Amniotic epithelial cell (primary cell): Measurements from ENCODE around the gene GAS6.
A peak's percentile ranks its signal among the peaks of the same experiment; 100 is the strongest.

Experiments used
- DNase-seq: peaks from one replicate; pipeline ENCODE4 v3.0.0-alpha.2; 2010; ENCODE audit warnings: low read depth

The GAS6 gene

DNA sequence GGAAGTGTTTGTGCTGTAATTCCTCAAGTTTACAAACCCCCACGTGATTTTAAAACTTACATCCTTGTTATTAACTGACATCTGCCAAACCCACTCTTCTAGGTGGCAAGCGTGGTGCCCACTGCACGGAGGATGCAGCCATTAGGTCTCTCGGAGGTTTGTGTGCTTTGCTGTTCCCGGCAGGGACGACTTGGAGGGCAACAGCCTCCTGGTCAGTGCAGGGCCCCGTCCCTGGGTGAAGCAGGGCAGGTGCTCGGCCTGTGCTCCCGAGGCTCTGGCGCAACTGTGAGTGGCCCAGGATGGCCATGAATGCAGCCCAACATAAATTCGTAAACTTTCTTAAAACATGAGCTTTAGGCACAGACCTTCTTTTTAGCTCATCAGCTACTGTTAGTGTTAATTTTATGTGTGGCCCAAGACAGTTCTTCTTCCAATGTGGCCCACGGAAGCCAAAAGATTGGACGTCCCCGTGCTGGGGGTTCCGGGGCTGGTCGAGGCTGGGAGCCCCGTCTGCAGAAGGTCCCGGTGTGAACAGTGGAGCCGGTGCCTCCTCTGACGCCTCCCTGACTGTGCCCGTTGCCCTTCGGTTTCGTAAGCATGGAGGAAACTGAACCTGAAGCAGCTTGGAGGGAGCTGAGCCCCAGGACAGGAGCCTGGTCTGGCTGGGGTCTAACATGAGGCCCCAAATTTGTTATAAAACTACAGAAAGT, 11.9 kb downstream of the GAS6 start:
- no peak for DNase-seq

- DNase-seq = no peak
Observed at GRCh38 chr13:113851480-113851803, 12.4 kb downstream of the GAS6 start.

DNA sequence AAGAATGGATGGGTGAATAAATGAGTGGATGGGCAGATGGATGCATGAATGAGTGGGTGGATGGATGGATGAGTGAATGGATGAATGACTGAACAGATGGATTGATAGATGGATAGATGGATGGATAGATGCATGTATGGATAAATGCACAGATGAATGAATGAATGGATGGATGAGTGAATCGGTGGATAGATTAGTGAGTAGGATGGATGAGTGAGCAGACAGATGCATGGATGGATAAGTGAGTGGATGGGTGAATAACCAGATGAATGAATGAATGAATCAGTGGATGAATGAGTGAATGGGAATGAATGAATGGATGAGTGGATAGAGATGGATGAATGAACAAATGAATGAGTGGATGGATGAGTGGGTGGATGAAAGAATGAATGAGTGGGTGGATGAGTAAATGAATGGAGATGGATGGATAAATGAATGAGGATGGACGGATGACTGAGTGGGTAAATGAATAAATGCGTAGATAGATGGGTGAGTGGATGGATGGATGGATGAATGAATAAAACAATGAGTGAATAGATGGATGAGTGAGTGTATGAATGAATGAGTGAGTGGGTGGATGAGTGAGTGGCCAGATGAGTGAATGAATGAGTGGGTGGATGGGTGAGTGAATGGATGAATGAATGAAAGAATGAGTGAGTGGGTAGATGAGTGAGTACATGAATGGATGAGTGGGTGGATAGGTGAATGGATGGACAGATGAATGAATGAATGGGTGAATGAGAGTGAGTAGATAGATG, 13.0 kb downstream of the GAS6 start:
- DNase-seq = no peak

DNA sequence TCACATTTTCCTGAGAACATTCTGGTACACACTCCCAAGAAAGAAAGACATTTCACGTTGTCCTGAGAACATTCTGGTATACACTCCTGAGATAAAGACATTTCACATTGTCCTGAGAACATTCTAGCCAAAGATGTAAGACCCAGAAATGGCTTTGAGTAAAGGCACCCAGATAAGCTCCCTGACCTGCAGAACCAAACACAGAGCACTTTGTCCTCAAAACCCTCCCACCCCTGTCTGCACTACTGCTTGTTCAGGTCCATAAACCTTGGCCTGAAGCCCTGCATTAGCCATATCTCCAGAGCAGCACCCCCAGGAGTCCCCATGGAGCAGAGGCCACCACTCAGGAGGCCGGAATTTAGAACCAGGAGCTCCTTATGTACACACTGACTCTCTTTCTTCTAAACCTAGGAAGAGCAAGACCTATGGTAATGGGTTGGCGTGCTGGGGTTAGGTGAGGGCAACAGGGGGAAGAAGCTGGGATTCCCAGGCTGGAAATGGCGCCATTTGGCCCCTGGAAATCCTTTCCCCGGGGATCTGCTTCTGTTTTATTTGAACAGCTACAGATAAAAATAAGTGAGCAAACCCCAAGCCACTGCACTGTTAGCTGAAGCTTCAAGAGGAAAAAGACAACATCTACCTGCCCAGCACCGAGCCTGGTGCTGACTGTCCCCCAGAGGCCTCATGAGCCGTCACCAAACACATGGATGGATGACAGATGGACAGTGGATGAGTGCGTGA, 13.7 kb downstream of the GAS6 start:
- DNase-seq = peak; percentile 53

DNA sequence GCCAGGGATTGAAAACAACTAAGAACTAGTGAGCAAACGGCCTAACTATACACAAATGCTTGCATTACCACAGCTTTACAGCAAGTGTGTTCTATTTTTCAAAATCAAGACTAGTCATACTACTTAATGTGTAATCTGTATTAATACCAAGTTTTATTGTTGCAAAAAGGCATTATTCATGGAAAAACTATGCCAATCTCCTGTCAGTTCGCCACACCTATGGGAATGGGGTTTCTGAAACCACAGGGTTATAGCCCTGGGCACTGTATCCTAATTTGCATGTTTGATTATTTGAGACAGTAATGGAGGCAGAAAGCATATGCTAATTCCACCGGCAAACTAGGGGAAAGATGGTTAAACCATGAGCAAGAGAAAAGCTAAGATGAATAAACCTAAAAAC, 14.3 kb downstream of the GAS6 start:
- DNase-seq = no peak

- DNase-seq = no peak
Observed at GRCh38 chr13:113848431-113849260, 15.2 kb downstream of the GAS6 start.

DNA sequence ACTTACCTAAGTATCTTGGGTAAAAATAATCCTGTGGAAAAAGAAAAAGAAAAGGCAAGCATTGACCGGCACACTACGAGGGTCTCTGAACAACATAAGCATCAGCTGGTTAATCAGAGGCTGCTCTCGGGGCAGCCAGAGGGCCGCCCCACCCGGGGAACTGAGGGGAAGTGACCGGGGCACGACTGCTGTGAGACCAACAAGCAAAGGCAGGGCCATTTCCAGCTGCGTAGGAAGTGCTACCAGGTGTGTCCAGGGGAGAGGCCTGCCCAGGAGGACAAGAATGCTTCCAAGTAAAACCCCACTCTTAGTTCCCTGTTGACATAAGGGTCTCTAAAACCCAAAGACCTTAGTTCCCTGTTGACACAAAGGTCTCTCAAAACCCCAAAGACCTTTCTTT, 15.9 kb downstream of the GAS6 start:
- no peak for DNase-seq

GRCh38 chr13:113846636-113847318, 17.1 kb downstream of the GAS6 start:
- no peak for DNase-seq

GRCh38 chr13:113845723-113846635, 17.9 kb downstream of the GAS6 start:
- no peak for DNase-seq

DNA sequence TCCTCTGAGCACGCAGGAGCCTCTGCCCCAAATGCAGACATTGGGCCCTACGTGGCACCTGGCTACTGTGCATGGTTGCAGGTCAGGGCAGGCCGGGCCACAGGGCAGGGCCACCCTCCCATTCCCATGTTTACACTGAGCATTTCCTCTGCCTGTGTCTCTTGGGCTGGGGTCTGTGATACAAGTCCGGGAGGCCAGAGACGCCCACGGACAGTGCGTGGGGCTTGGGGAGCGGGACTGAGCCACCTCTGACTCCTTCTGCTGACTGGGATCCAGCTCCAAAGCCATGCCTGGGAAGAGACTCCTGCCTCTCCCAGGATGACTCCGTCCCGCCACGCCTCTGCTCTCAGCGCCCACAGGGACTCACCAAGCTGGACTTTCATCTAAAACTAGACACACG, 18.8 kb downstream of the GAS6 start:
- no peak for DNase-seq

- no peak for DNase-seq
Observed at GRCh38 chr13:113843864-113844556, 19.9 kb downstream of the GAS6 start.

DNA sequence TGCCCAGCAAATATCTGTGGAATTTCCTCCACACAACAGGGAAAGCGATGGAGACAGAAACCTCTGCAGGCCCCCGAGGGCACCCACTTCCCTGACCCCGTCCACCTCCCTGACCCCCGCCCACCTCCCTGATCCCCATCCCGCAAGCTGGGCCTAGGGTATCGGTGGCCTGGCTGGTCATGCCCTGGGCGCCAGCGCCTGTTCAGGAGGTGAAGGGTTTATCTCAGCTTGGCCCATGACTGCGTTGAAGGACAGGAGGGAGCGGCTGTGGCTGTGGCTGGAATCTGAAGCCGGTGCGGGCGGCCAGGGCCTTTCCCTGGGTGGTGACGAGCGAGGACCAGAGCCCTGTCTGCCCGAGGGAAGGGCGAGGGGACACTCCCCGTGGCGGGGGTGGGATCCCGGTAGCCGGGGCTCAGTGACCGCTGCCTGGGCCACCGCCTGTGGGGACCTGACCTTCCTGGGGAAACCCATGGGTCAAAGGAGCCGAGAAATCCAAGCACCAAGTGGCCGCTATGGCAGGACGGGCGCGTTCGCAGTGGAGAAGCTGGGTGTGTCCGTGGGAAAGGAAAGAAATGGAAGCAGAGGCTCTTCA, 20.7 kb downstream of the GAS6 start:
- no peak for DNase-seq

DNA sequence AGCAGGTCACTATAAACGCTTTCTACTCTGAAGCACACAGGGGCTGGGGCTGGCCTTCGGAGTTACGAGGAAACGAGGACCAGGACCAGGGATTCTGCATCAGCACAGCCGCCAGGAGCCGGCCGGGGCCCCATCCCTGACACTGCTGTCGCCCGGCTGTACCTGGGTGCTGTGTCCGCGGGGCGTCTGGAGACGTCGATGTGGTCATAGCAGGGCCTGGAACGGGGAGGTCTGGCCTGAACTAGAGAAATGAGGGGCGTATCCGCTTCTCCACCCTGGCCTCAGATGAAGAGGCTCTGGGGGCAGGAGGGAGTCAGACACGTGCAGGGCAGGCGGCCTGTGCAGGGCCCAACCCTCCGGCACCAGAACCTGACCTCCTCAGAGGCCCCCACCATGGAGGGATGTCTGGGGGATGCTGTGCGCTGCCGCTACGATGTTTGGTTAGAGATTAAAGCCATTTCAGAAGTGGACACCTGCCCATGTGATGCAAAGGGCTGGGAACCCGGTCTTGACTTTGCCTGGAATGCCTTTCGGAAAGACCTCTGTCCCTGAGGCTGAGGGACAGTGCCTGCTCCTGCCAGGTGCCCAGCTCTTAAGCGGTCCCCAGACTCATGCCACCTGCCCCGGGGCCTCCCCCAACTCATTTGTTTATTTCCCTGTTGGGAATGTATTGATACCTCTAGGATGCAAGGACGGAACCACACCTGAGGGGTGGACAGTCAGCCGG, 21.4 kb downstream of the GAS6 start:
- DNase-seq = no peak

GRCh38 chr13:113841353-113841650, 22.6 kb downstream of the GAS6 start:
- DNase-seq = no peak

DNA sequence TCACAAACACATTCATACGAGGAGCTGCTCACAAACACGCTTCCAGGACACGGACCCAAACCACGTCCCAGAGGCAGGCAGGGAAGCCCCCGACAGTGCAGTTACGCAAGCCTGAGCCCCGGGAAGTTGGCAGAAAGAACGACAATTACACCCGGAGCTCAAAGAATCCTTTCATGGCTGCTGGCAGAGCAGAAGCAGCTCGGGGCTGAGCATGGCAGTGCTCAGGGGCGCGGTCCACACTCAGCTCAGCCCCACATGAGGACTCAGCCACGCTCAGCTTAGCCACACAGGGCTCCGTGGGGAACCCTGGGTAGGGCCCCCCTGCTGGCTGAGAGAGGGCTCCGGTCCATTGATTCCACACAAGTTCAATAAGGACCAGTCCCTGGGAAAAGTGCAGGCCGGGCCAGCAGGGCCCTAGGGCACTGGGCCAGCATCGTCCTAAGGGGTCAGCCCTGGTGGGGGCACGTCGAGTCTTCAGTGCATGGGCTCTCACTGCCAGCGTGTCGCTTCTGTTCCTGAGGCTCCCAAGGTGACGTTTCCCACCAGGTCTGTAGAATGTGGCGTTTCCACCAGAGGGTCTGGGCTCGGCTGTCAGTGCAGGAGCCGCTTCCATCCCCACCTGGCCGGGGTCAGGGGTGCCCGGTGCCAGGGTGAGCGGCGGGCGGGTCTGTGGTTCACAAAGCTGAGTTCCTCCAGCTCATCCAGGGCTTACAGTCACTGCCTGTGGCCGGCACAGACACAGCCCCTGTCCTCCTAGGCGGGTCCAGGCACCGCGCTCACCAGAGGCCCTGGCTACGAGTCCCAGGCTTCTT, 23.1 kb downstream of the GAS6 start:
- no peak for DNase-seq

DNA sequence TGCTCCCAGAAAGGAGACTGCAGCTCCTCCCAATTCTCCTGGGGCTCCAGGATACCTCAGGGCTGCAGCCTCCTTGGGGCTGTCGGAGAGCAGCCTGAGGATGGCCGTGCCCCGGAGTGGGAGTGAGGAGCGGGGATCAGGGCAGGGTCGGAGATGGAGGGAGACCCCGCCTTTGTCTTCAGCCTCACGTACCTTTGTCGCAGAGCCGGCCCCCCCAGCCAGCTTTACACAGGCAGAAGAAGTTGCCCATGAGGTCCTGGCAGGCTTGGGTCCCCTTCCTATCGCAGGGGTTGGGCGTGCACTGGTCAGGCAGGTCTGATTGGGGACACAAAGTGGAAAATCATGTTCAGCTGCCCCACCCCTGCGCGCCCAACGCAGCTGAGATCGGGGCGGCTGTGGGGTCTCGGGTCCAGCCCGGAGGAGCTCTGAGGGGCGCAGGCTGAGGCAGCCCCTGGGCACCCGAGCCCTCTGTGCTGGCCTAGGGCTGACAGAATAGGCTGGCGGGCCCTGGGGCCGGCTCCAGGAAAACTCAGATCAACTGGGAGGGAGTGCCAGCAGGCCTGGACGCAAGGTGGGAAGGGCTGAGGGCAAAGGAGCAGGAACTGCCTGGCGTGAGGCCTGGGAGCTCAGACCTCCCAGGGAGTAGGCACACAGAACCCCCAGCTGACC, 24.2 kb downstream of the GAS6 start:
- DNase-seq = no peak

DNA sequence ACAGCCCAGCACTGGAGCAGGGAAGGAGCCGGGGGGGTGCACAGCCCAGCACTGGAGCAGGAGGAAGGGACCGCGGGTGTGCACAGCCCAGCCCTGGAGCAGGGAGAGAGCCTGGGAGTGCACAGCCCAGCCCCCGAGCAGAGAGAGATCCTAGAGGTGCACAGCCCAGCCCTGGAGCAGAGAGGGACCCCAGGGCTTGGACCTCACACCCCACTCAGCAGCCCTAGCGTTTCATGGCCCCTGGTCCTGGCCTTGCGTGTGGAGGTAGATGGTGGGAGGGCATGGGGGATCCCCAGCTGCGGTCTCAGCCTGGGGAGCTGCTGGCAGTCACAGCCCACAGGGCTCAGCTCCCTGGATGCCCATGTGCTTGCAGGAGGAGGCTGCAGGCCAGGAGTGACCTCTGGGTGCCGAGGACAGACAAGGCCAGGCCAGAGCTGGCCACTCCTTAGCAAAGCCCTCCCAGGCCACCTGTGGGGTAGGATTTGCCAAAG, 25.1 kb downstream of the GAS6 start:
- no peak for DNase-seq
